Spleen (tissue), 11 donors: ENCODE measurements around the gene PCGF2. TPM values are rescaled to one million over a fixed set of nuclear protein-coding genes. Genes with fewer than 3 reads are reported as not detected.
A peak's percentile ranks its signal among the peaks of the same experiment; 100 is the strongest.

Experiments used
- DNase-seq: peaks from one replicate; pipeline ENCODE4 v3.0.0-alpha.2; 2020
- H3K27ac ChIP-seq, 8 donors: fragments of 200-600 bp; sonication (generic) in 7 of 8; 1 replicate in 4 of 8; 2 replicates in 4 of 8; pipeline versions ENCODE4 v1.5.0 to v1.8.0; 2016 to 2021; ENCODE audit warnings: inconsistent platforms in 4 of 8, mild to moderate bottlenecking in 4 of 8, moderate library complexity in 1 of 8
- H3K27me3 ChIP-seq, 7 donors: fragments of 200-600 bp; sonication (generic) in 6 of 7; replicated peaks in 1 of 7; 1 replicate in 4 of 7; 2 replicates in 3 of 7; pipeline versions ENCODE4 v1.5.0 to v1.8.0; 2016 to 2021; ENCODE audit warnings: inconsistent platforms in 3 of 7, mild to moderate bottlenecking in 1 of 7
- H3K36me3 ChIP-seq, 6 donors: fragments of 200-600 bp; sonication (generic) in 5 of 6; 1 replicate in 4 of 6; 2 replicates in 2 of 6; pipeline versions ENCODE4 v1.5.0 to v1.8.0; 2016 to 2021; ENCODE audit warnings: inconsistent platforms in 2 of 6
- H3K4me1 ChIP-seq, 6 donors: fragments of 200-600 bp; sonication (generic) in 5 of 6; 1 replicate in 3 of 6; 2 replicates in 3 of 6; pipeline versions ENCODE4 v1.5.0 to v1.8.0; 2016 to 2021; ENCODE audit warnings: inconsistent platforms in 3 of 6
- H3K4me3 ChIP-seq, 8 donors: fragments of 200-600 bp; sonication (generic) in 7 of 8; 1 replicate in 4 of 8; 2 replicates in 4 of 8; pipeline versions ENCODE4 v1.5.0 to v1.8.0; 2016 to 2021; ENCODE audit warnings: inconsistent platforms in 4 of 8, mild to moderate bottlenecking in 4 of 8, moderate library complexity in 2 of 8
- H3K9me3 ChIP-seq, 8 donors: fragments of 200-600 bp; sonication (generic) in 7 of 8; 1 replicate in 4 of 8; 2 replicates in 4 of 8; pipeline versions ENCODE4 v1.5.0 to v1.8.0; 2016 to 2021; ENCODE audit warnings: inconsistent platforms in 4 of 8
- POLR2A ChIP-seq, 3 donors: fragments of 450-650 bp; IDR thresholded peaks; one replicate each; pipeline ENCODE4 v1.5.1; 2017; ENCODE audit warnings: antibody characterized with exemption in 3 of 3, mild to moderate bottlenecking in 1 of 3
- POLR2AphosphoS5 ChIP-seq, 3 donors: sonication (generic); formaldehyde crosslinking; IDR thresholded peaks; one replicate each; pipeline ENCODE4 v1.5.1; 2017; ENCODE audit warnings: antibody characterized with exemption in 3 of 3
- WGBS, 5 donors: extraction: QIAGEN DNeasy Blood & Tissue Kit in 3 of 5; methylation state at CpG; one replicate each; pipeline versions ENCODE4 v1.1.5 to v1.1.7; 2013 to 2018; 5-methylcytosine and 5-hydroxymethylcytosine counted together
- intact Hi-C: fragments of 100-400 bp; cut with DNase I; formaldehyde crosslinking; loops from one replicate; pipeline ENCODE4 v1.15.0; 2023; ENCODE audit warnings: low total_unique reads
- polyA plus RNA-seq, 3 donors: library from polyadenylated mRNA; stranded (reverse); fragments of 200-250 nt; gene quantifications; one replicate each; pipeline ENCODE4 v1.2.1, GENCODE V29; 2013
- total RNA-seq, 7 donors: library from RNA; depleted of rRNA in 3 of 7; stranded (reverse); fragments of >200 nt in 3 of 7; fragmentation: NEBNext Ultra II Directional in 4 of 7; extraction: Animal tissue kit (Norgen Biotek cat#: 25700) in 4 of 7; gene quantifications; one replicate each; pipeline versions ENCODE4 v1.1.0 to v1.2.1, GENCODE V29; 2016 to 2021
- TF ChIP-seq, protein P1 (sequence below), 11 experiments: fragments of 200-600 bp in 7 of 11; fragments of 450-650 bp in 4 of 11; sonication (generic) in 4 of 11; IDR thresholded peaks in 8 of 11; conservative IDR thresholded peaks in 3 of 11; 1 replicate in 7 of 11; 2 replicates in 4 of 11; pipeline versions ENCODE4 v1.4.0 to v1.8.0; 2016 to 2021; ENCODE audit warnings: antibody characterized with exemption in 11 of 11, inconsistent platforms in 4 of 11, mild to moderate bottlenecking in 1 of 11
- donor health status: healthy with polysubstance abuse.
- donor health status: DM: no; HTN: no; CAD: no; lungs with moderate emphysema.
- donor health status: DM: no; HTN: no; CAD: no.
- donor health status: Bipolar disorder and iron deficiency.
- donor health status: healthy.
- donor health status: DM: no; HTN: no; CAD: no.
- donor health status: DM: yes; HTN: yes; CAD: no.

The PCGF2 gene
- total and polyA plus RNA-seq, 10 donors = 13.1 to 57.6 (median 25.7) TPM

DNA sequence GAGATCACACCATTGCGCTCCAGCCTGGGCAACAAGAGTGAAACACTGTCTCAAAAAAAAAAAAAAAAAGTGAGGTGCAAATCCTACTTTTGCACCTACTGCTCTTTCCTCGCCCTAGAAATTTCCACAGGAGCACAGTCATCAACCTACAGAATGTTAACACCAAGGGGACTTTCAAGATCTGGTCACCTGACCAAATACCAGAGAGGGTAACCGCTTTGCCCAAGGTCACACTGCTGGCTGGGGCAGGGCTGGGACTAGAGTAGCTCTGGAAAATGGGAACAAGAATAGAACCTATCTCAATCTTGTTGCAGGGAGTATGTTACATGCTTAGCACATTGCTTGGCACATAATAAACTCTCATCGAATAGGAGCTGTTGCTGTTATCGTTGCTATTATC is 49.4 kb downstream of the PCGF2 start:
- no peak for DNase-seq
- TF ChIP-seq POLR2A (IDR thresholded peaks at IDR 0.05) (no peak), POLR2AphosphoS5 (IDR thresholded peaks at IDR 0.05) (no peak)
- TF ChIP-seq, protein P1, sequence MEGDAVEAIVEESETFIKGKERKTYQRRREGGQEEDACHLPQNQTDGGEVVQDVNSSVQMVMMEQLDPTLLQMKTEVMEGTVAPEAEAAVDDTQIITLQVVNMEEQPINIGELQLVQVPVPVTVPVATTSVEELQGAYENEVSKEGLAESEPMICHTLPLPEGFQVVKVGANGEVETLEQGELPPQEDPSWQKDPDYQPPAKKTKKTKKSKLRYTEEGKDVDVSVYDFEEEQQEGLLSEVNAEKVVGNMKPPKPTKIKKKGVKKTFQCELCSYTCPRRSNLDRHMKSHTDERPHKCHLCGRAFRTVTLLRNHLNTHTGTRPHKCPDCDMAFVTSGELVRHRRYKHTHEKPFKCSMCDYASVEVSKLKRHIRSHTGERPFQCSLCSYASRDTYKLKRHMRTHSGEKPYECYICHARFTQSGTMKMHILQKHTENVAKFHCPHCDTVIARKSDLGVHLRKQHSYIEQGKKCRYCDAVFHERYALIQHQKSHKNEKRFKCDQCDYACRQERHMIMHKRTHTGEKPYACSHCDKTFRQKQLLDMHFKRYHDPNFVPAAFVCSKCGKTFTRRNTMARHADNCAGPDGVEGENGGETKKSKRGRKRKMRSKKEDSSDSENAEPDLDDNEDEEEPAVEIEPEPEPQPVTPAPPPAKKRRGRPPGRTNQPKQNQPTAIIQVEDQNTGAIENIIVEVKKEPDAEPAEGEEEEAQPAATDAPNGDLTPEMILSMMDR (IDR thresholded peaks at IDR 0.05 in 8 of 11, conservative IDR thresholded peaks at IDR 0.05 in 3 of 11) = no peak
- WGBS, 5 donors = 73 to 90% (median 84%) methylated on average over 5 of the region's 5 CpGs
- Histone ChIP-seq H3K4me3 (no peak overlapping the region), H3K27ac (peak overlapping the region in 6 of 8 donors; percentile 96 to 99 (median 98)), H3K4me1 (peaks cover 23 to 92% (median 48%) of the 10 kb centered on the region in 6 donors), H3K36me3 (no peaks in the 10 kb centered on the region), H3K27me3 (no peaks in the 10 kb centered on the region), H3K9me3 (no peaks in the 10 kb centered on the region)
- intact Hi-C loops = no loop called here

DNA sequence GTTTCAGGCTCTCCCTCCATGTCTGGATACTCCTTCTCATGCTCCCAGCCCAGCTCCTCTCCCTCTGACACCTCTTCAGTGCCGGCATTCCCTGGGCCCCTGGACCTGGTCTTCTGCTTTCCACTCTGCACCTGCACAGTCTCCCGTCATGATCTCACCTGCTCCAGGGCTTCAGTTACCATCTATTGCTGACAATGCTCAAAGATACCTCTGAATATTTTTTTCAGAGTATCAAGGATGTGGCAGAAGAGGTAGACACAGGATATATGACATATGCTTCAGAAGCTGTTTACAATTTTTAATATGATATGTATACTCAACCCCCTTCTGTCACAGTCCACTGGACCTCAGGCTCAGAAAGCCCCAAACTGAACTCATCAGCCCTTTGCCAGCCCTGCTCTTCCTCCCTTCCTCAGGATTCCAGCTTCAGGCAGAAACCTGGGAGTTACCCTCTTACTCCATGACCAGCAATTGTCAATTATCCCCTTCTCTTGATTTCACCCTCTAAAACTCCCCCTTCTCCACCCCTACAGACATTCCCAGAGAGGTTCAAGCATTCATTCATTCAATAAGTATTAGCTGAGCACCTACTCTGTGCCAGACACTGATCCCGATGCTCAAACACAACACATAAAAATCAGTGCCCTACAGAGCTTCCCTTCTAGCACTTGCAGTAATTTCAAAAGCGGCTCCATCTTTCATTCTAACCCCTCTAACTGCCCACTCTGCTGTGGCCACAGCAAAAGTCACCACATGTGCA is 50.9 kb downstream of the PCGF2 start:
- intact Hi-C loops = no loop called here
- no peak for DNase-seq
- Histone ChIP-seq H3K4me1 (peaks cover 23 to 87% (median 43%) of the 10 kb centered on the region in 6 donors), H3K4me3 (no peak overlapping the region), H3K9me3 (no peaks in the 10 kb centered on the region), H3K36me3 (no peaks in the 10 kb centered on the region), H3K27ac (peak overlapping the region in 3 of 8 donors; percentile 3 to 36 (median 11)), H3K27me3 (no peaks in the 10 kb centered on the region)
- WGBS, 5 donors = 86 to 94% (median 90%) methylated on average over 4 of the region's 4 CpGs
- TF ChIP-seq, protein P1 (IDR thresholded peaks at IDR 0.05 in 8 of 11, conservative IDR thresholded peaks at IDR 0.05 in 3 of 11) = no peak
- no peak for TF ChIP-seq POLR2A (IDR thresholded peaks at IDR 0.05)
- no peak for TF ChIP-seq POLR2AphosphoS5 (IDR thresholded peaks at IDR 0.05)

DNA sequence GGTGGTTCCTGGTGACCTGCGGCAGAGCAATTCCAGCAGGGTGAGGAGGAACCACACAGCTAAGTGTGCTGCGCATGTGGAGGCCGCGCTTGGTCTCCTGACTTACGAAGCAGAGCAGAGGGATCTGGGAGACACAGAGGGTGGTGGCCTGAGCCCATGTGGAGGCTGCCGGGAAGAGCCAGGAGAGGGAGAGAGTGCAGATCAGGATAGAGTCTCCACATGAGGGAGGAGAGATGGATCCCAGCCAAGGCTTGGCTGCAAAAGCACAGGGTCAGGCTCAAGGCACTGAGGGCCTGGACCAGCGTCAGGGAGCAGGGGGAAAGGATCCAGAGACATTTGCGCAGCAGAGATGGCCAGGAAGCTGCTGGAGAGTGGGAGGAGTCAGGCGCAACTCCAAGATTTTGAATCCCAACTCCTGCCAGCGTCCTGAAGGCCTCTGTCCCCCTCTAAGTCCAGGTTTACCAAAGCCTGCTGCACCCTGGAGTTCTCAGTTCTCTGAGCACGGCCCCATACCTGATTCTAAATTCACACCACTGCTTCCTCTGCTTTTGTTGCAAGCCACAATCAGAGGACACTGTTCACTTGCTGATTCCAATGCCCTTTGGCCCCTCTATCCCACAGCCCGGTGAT is 54.3 kb downstream of the PCGF2 start:
- no peak for TF ChIP-seq POLR2A (IDR thresholded peaks at IDR 0.05)
- peak; percentile 59 to 77 (median 75) for TF ChIP-seq POLR2AphosphoS5 (IDR thresholded peaks at IDR 0.05)
- intact Hi-C loops = no loop called here
- no peaks in the 10 kb centered on the region for H3K27me3 ChIP-seq
- peak overlapping the region in 7 of 8 donors; percentile 47 to 74 (median 63) for H3K27ac ChIP-seq
- H3K36me3 ChIP-seq = no peaks in the 10 kb centered on the region
- WGBS, 5 donors = 56 to 79% (median 67%) methylated on average over 11 to 12 of the region's 12 CpGs
- peaks cover 1 to 55% (median 15%) of the 10 kb centered on the region in 6 donors for H3K4me1 ChIP-seq
- peak; percentile 80 for DNase-seq
- H3K4me3 ChIP-seq = no peak overlapping the region
- no peaks in the 10 kb centered on the region for H3K9me3 ChIP-seq

DNA sequence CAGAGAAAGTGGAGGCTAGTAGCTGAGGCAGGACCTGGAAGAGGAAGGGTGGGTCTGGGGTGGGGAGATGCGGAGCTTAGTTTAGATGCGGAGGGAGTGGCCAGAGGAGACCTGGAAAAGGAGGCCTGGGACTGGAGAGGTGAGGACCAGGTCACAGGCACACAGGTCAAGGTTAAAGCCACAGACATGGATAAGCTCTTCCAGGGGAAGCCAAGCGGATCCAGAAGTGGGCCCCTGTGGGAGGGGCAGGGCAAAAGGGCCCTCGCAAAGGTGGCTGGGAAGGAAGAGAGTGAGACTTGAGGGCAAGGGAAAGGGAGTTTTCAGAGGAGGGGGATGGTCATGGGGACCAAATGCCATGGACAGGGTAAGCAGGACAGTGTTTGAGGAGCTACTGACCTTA is 57.0 kb downstream of the PCGF2 start:
- Histone ChIP-seq H3K4me3 (no peak overlapping the region), H3K4me1 (peaks cover 0 to 32% (median 11%) of the 10 kb centered on the region in 6 donors), H3K36me3 (no peaks in the 10 kb centered on the region), H3K27me3 (no peaks in the 10 kb centered on the region), H3K27ac (no peak overlapping the region), H3K9me3 (no peaks in the 10 kb centered on the region)
- intact Hi-C loops = no loop called here
- TF ChIP-seq POLR2AphosphoS5 (IDR thresholded peaks at IDR 0.05) (no peak), POLR2A (IDR thresholded peaks at IDR 0.05) (no peak)
- TF ChIP-seq, protein P1 (IDR thresholded peaks at IDR 0.05 in 8 of 11, conservative IDR thresholded peaks at IDR 0.05 in 3 of 11) = no peak
- no peak for DNase-seq
- WGBS, 5 donors = 73 to 89% (median 81%) methylated on average over 4 of the region's 4 CpGs
